ENCODE data around the gene CDC42EP5.

DNA sequence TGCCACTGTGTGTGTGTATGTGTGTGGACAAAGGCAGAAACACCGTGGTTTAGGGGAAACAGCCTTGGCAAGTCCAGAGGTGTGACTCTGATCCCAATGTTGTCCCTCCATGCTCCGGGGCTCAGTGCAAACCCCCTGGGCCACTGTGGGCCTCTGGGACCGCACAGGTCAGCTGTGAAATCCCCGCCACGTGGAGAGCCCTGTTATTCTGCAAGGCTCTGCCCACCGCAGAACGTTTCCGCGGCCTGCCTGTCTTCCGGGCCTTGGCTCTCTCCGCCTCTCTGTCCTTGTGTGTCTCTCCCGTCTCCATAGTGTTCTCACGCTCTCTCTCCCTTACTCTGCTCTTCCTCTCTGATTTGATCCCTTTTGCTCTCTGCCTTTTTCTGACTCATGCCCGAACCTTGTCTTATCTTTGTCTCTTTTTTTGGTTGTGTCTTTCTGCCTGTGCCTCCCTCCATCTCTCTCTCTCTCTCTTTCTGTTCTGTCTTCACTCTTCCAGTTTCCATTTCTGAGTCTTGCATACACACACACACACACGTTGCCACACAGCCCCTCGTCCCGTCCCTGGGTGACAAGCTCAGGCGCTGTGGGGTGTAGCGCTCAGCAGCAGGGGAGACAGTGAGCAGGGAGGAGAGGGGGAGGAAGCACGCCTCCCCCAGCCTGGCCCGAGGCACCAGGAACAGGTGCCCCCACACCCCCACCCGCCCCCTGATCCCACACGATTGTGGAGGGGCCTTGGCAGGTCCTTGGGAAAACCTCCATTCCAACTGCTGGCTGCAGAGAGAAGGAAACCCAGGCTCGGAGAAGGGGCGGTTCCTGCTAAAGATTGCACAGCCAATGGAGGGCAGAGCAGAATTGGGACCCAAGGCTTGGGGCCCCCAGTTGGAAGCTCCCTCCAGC is 54.8 kb downstream of the CDC42EP5 start:
- TF ChIP-seq FOXA1 (IDR thresholded peaks at IDR 0.05) (no peak), SP1 (IDR thresholded peaks at IDR 0.05) (no peak)

Measured in HEK293T (cell line).